PC-3 (cell line): ENCODE measurements around the gene COL9A2. TPM values are rescaled to one million over a fixed set of nuclear protein-coding genes. Genes with fewer than 3 reads are reported as not detected.
A peak's percentile ranks its signal among the peaks of the same experiment; 100 is the strongest.
"Not testable (repeated sequence)": the region's sequence is repeated elsewhere in the genome, so short reads cannot be mapped to it uniquely, and the experiment has no call there.

Experiments
- ATAC-seq: fragments of 200-7000 bp; cut with Tn5 transposase; 2 replicates; pipeline ENCODE4 v1.9.1; 2020; ENCODE audit warnings: mild to moderate bottlenecking, moderate library complexity
- BruUV-seq: library from RNA; stranded (reverse); fragments of 400-500 nt; replicated peaks from 2 replicates; lab custom pipeline; 2021; lab: Mats Ljungman, UMichigan
- CTCF ChIA-PET: fragments of 300-600 bp; sonication (Branson Sonifier 250); formaldehyde crosslinking; loops from one replicate; lab custom pipeline; 2022; ENCODE audit warnings: antibody characterized with exemption; lab: Charles Lee
- POLR2A ChIA-PET: fragments of 300-600 bp; sonication (Branson Sonifier 250); formaldehyde crosslinking; loops from one replicate; lab custom pipeline; 2022; ENCODE audit warnings: antibody characterized with exemption; ENCODE audit not compliant: unreplicated experiment; lab: Charles Lee
- DNase-seq: peaks from one replicate; pipeline ENCODE4 v3.0.0-alpha.2; 2015
- H2AFZ ChIP-seq: fragments of 300-600 bp; sonication (generic); 2 replicates; pipeline ENCODE4 v1.6.0; 2016; ENCODE audit warnings: antibody characterized with exemption, low read length
- H3F3A ChIP-seq: fragments of 300-600 bp; sonication (generic); one replicate; pipeline ENCODE4 v1.6.0; 2017; ENCODE audit warnings: antibody characterized with exemption, low read length, control low read depth, mild to moderate bottlenecking; ENCODE audit not compliant: unreplicated experiment
- H3K27ac ChIP-seq: fragments of 300-600 bp; sonication (generic); 2 replicates; pipeline ENCODE4 v1.5.1; 2016; ENCODE audit warnings: mild to moderate bottlenecking, low read length
- H3K27me3 ChIP-seq: fragments of 300-600 bp; sonication (generic); 2 replicates; pipeline ENCODE4 v1.6.1; 2016; ENCODE audit warnings: low read length, mixed read lengths
- H3K36me3 ChIP-seq: fragments of 300-600 bp; sonication (generic); 2 replicates; pipeline ENCODE4 v1.6.1; 2016; ENCODE audit warnings: low read depth, mixed run types, low read length, mixed read lengths
- H3K4me1 ChIP-seq: fragments of 300-600 bp; sonication (generic); 2 replicates; pipeline ENCODE4 v1.5.1; 2016; ENCODE audit warnings: low read length; ENCODE audit not compliant: insufficient read depth
- H3K4me2 ChIP-seq: fragments of 300-600 bp; sonication (generic); 2 replicates; pipeline ENCODE4 v1.6.0; 2016; ENCODE audit warnings: low read length
- H3K4me3 ChIP-seq: fragments of 300-600 bp; sonication (generic); 2 replicates; pipeline ENCODE4 v1.5.1; 2016; ENCODE audit warnings: mild to moderate bottlenecking, low read length, mixed read lengths
- H3K79me2 ChIP-seq: fragments of 300-600 bp; sonication (generic); 2 replicates; pipeline ENCODE4 v1.6.1; 2017; ENCODE audit warnings: low read length, mixed read lengths
- H3K9ac ChIP-seq: fragments of 300-600 bp; sonication (generic); 2 replicates; pipeline ENCODE4 v1.6.0; 2016; ENCODE audit warnings: mild to moderate bottlenecking, low read length
- H3K9me2 ChIP-seq: fragments of 300-600 bp; sonication (generic); replicated peaks from 2 replicates; pipeline ENCODE4 v1.6.1; 2016; ENCODE audit warnings: mixed run types, low read length, mixed read lengths
- H3K9me3 ChIP-seq: fragments of 300-600 bp; sonication (generic); 2 replicates; pipeline ENCODE4 v1.6.1; 2016; ENCODE audit warnings: low read length, mixed read lengths
- H4K20me1 ChIP-seq: fragments of 300-600 bp; sonication (generic); 2 replicates; pipeline ENCODE4 v1.6.1; 2016; ENCODE audit warnings: low read length, mixed read lengths
- EZH2 ChIP-seq: fragments of 300-600 bp; sonication (generic); IDR thresholded peaks from one replicate; pipeline ENCODE4 v1.6.1; 2017; ENCODE audit warnings: antibody characterized with exemption, mild to moderate bottlenecking, low read length; ENCODE audit not compliant: unreplicated experiment
- EZH2phosphoT487 ChIP-seq: fragments of 300-600 bp; sonication (generic); IDR thresholded peaks from 2 replicates; pipeline ENCODE4 v1.6.1; 2018; ENCODE audit warnings: mild to moderate bottlenecking, antibody characterized with exemption, low read length, borderline replicate concordance
- intact Hi-C: fragments of 100-400 bp; cut with micrococcal nuclease; formaldehyde crosslinking; loops from 2 replicates; pipeline ENCODE4 v1.9.0; 2023
- total RNA-seq: library from RNA; depleted of rRNA; stranded (reverse); fragments of >200 nt; gene quantifications from 2 replicates; pipeline ENCODE4 v1.2.3, GENCODE V29; 2014
- TF ChIP-seq, protein P1 (sequence below): fragments of 300-600 bp; sonication (generic); conservative IDR thresholded peaks from 2 replicates; pipeline ENCODE4 v1.5.1; 2017; ENCODE audit warnings: antibody characterized with exemption, low read depth, mild to moderate bottlenecking, low read length

The COL9A2 gene
- total RNA-seq, 1 experiment from 2014 or later: 4.4 TPM

DNA sequence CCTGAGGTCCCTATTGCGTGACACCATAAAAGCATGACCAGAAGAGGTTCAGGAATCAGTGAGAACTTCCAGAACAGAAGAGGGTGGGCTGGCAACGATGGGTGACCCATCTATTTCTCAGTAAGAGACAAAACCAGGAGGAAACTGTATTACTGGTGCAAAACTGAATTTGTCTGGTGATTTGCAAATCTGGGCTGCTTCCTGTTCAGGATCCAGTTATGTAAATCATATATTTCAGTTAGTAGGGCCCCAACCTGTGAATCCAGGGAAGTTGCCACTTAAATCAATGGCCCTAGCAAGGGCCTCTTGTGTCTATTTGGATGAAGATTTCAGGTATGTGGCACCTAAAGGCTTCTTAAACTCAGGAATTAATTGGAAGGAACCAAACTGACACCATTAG, 33.3 kb upstream of the COL9A2 start:
- Histone ChIP-seq H4K20me1 (no peaks in the 10 kb centered on the region), H3K36me3 (no peaks in the 10 kb centered on the region), H3K4me2 (no peak overlapping the region), H3K4me3 (no peak overlapping the region), H3K27ac (no peak overlapping the region), H3K9me2 (no peaks in the 10 kb centered on the region), H3K79me2 (no peaks in the 10 kb centered on the region), H3K9ac (no peak overlapping the region), H3K4me1 (no peaks in the 10 kb centered on the region), H3K27me3 (no peaks in the 10 kb centered on the region), H3F3A (no peaks in the 10 kb centered on the region), H2AFZ (no peak overlapping the region), H3K9me3 (no peaks in the 10 kb centered on the region)
- intact Hi-C loops: no loop called here
- TF ChIP-seq EZH2phosphoT487: no peak
- TF ChIP-seq, protein P1, sequence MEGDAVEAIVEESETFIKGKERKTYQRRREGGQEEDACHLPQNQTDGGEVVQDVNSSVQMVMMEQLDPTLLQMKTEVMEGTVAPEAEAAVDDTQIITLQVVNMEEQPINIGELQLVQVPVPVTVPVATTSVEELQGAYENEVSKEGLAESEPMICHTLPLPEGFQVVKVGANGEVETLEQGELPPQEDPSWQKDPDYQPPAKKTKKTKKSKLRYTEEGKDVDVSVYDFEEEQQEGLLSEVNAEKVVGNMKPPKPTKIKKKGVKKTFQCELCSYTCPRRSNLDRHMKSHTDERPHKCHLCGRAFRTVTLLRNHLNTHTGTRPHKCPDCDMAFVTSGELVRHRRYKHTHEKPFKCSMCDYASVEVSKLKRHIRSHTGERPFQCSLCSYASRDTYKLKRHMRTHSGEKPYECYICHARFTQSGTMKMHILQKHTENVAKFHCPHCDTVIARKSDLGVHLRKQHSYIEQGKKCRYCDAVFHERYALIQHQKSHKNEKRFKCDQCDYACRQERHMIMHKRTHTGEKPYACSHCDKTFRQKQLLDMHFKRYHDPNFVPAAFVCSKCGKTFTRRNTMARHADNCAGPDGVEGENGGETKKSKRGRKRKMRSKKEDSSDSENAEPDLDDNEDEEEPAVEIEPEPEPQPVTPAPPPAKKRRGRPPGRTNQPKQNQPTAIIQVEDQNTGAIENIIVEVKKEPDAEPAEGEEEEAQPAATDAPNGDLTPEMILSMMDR: no peak
- no peak for TF ChIP-seq EZH2
- ChIA-PET CTCF (no interaction called here), POLR2A (no interaction called here)
- ATAC-seq: no peak
- BruUV-seq: no TSS peak
- no peak for DNase-seq

DNA sequence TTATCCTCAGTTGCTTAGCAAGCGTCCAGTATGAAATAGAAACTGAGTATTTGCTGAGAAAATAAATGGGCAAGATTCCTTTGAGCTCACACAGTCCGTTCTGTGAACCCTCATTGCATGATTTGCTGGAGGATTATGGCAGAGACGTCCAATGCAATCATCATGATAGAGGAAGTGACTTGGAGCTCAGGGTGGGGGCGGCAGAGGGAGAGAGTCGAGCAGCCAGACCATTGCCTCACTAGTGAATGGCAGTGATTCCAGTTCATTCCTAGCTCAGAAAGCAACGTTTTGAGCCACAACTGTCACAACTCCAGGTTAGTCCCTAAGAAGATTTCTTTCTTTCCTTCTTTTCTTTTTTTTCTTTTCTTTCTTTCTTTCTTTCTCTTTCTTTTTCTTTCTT, 27.5 kb upstream of the COL9A2 start:
- DNase-seq (no peak), ATAC-seq (no peak)
- Histone ChIP-seq H3K4me1 (0 out of 2 replicates have a peak, but pooled peaks cover under 1% of the 10 kb centered on the region), H3K79me2 (no peaks in the 10 kb centered on the region), H2AFZ (peak overlapping the region; percentile 0; the same call in 1 of the 2 replicates), H4K20me1 (no peaks in the 10 kb centered on the region), H3K9me2 (no peaks in the 10 kb centered on the region), H3K27ac (no peak overlapping the region), H3K27me3 (no peaks in the 10 kb centered on the region), H3F3A (no peaks in the 10 kb centered on the region), H3K9ac (no peak overlapping the region), H3K36me3 (no peaks in the 10 kb centered on the region), H3K4me3 (no peak overlapping the region), H3K4me2 (0 out of 2 replicates have a peak overlapping the region, but pooled peaks have one; percentile 0), H3K9me3 (no peaks in the 10 kb centered on the region)
- TF ChIP-seq, protein P1: no peak
- TF ChIP-seq EZH2: no peak
- no peak for TF ChIP-seq EZH2phosphoT487
- ChIA-PET POLR2A (interaction anchor here (0.5 kb wide), 1 partner anchor 13 kb away, joined by 4 read pairs; no protein-coding TSS in a partner anchor), CTCF (no interaction called here)
- intact Hi-C loops: no loop called here
- no TSS peak for BruUV-seq

DNA sequence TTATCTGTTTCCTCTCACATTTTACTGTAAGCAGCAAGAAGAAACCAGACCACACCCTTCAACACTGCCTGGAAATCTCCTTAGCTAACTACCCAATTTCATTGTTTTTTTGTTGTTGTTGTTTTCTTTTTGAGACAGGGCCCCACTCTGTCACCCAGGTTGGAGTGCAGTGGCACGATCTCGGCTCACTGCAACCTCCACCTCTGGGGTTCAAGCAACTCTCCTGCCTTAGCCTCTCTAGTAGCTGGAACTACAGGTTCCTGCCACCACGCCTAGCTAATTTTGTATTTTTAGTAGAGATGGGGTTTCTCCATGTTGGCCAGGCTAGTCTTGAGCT, 25.3 kb upstream of the COL9A2 start:
- H3K4me1 ChIP-seq, H3F3A ChIP-seq, ATAC-seq, POLR2A ChIA-PET, BruUV-seq, H3K27me3 ChIP-seq, H3K4me3 ChIP-seq, H3K36me3 ChIP-seq, intact Hi-C loops, H2AFZ ChIP-seq, H3K9ac ChIP-seq, DNase-seq, H3K9me2 ChIP-seq, H3K27ac ChIP-seq, H3K9me3 ChIP-seq, H3K4me2 ChIP-seq, H4K20me1 ChIP-seq, H3K79me2 ChIP-seq: not testable (repeated sequence)
- CTCF ChIA-PET: interaction anchor here (1.9 kb wide), 1 partner anchor 62 kb away, joined by 6 read pairs; no protein-coding TSS in a partner anchor
